Stimulated activated CD4-positive, alpha-beta T cell treated with anti-CD3 and anti-CD28 coated beads, Interleukin-12 subunit alpha, Interleukin-12 subunit beta, amount 100 ng/mL, for 48 hours (primary cell): ENCODE results near the gene KCNMA1.

ENCODE experiments used
- DNase-seq, 3 donors: peaks; one replicate each; pipeline ENCODE4 v3.0.0-alpha.2; 2020; ENCODE audit warnings: low read depth in 2 of 3, low spot score in 1 of 3

Gene KCNMA1

DNA sequence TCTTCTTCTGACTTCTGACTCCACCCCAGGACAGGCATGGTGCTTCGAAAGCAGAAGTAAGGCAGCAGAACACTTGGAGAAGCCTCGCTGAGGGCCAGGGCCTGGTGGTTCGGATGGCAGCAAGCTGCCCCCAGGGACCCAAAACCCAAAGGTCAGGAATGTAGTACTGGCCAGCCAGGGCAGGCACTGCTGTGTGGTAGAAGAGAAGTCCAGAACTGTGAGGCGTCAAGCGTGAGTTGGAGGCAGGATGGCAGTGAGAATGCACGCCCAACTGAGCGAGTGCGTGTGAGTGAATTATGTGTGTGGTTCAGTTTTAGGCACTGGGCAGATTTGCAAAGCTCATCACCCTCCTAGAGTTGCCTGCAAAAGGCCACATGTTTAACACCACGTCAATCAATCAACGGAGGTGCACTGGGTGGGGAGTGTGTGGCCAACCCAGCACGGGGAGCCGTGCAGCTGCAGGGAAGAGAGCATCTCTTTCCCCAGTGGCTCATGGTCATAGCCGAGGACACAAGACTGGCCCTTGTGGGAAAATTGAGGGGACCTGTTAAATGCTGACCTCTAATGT, 144.3 kb downstream of the KCNMA1 start:
- DNase-seq = no peak

DNA sequence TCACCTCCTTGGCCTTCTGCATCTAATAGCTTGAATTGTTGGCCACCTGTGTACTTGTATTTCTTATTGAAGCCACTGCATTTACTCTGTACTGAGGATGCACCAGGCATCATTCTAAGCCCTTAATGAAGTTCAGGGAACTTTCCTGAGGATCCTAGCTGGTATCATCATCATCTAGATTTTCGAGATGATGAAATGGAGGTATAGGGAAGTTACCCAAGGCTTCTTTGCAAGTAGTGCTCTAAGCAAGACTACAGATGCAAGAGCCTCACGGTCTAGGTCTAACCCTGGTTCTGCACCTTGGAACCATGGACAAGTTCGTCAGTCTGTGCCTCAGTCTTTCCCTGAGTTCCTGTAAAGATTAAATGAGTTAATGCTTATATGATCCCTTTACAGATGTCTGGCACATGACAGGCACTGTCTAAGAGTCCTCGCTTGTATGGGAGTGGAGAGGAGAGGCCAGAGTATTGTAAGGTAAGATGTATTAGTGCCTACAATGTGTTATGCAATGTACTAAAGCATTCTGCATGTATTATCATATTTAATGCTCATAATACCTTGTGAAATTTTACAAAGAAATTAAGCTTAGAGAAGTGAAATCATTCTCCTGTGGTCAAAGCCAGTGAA, 145.1 kb downstream of the KCNMA1 start:
- DNase-seq = no peak

DNA sequence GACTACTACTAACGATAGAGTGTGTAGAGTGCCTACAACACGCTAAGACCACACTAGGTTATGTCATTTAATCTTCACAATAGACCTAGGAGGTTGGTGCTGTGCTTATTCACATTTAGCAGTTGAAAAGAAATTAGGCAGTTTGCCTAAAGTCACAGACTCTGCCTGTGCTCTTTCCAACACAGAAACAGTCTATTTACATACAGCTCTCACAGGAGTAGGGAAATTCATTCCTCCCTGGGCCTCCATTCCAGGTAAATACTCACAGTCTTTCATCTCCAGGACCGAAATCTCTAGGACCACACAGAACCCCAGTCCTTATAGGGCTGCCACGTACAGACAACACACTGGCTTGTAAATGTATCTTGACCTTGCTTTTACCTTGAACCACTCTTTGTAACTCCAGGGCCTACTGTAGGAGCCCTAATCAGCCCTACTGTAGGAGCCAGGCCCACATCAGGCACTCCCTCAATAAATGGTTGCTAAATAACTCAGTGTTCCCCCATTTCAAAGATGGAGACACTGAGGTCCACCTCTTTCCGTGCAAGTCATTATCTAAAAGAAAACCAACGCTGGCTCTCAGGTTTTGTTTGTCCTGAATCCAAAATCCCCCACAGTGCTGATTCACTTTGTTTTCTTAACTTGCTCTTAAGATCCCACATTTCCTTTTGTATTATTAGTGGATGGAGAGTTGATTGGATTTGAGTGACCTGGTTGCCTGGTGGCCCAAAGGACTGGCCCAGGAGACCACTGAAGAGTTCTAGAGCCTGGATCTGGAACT, 146.9 kb downstream of the KCNMA1 start:
- DNase-seq = no peak

DNA sequence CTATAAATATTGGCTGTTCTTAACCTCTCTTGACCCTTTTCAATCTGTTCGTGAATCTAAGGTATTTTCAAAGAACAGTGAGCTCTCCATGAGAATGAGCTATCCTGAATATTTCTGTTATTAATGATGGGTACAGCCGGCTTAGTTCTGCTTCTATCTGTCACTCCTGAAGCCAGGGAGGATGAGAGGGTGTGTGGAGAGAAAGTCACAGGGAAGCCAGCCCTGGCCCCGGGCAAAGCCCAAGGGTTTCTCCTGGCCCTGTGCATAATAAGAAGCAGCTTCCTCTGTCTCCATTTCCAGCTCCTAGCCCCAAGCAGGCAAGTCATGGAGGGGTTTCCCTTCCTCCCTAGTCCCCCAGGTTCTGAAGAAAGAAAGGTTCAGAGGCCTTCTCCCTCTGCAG, 151.1 kb downstream of the KCNMA1 start:
- no peak for DNase-seq

DNA sequence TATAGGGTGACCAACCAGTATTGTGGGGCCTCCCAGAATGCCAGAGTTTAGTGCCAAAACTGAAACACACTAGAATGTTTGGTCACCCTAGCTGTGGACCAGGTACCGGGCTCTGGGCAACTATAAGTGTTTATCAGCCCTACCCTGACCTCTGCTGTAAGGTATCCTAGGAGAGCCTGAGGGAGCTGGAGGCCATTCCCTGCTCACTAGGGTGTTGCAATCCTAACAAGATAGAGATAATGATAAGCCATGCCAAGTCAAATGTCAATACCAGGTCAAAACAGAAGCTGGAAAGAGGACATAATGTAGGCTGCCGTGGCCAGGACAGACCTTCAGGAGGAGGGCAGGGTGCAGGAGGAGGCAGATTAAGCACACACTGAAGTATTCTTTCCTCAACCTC, 151.8 kb downstream of the KCNMA1 start:
- no peak for DNase-seq

DNA sequence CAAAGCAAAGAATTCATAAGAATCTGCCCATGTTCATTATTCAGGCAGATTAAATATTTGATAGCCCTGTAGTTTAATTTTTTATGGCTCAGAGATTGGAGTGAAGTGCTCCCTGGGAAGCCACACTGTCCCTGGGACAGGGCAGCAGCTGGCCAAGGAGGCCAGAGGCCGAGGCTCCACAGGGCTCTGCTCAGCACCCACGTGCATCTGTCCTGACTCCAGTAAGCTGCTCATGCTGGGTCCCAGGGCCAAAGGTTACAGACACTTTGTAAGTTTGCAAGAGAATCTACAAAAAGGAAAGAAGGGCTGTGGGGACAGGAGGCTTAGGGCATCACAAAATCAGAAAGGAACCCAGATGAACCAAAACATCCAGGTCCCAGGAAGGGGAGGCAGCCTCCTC, 155.5 kb downstream of the KCNMA1 start:
- no peak for DNase-seq

DNA sequence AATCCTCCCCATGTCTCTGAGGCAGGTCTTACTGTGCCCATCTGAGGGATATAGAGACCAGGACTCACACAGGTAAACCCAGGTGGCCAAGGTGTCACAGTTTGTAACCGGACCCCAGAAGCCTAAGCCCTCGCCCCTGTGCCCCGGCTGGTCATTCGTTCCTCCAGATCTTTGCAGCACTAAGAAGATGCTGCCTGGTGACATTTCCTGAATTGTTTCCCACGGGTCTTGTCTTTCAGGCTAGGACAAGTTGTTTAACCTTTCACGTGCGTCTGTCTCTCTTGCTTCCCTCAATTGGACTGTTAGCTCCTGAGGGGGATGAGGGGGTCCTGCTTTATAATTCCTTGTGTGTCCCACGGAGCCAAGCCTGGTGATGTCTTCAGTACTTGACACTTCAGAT, 158.0 kb downstream of the KCNMA1 start:
- no peak for DNase-seq

DNA sequence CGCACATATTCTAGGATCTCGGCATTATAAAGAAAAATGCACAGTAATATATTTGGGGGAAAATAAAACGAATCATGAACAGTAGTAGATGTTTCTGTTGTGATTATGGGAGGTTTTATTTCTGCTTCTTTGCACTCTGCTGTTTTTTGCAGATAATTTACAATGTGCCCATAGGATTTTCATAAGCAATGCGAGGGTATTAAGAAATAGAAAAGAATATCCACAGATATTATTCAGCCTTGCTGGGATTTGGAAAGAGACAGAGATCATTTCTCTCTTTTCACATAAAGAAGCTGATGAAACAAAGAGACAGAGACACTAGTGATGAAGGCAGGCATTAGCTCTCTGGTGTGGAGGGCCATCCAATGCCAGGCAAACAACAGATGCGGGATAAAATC, 158.6 kb downstream of the KCNMA1 start:
- DNase-seq = no peak

DNA sequence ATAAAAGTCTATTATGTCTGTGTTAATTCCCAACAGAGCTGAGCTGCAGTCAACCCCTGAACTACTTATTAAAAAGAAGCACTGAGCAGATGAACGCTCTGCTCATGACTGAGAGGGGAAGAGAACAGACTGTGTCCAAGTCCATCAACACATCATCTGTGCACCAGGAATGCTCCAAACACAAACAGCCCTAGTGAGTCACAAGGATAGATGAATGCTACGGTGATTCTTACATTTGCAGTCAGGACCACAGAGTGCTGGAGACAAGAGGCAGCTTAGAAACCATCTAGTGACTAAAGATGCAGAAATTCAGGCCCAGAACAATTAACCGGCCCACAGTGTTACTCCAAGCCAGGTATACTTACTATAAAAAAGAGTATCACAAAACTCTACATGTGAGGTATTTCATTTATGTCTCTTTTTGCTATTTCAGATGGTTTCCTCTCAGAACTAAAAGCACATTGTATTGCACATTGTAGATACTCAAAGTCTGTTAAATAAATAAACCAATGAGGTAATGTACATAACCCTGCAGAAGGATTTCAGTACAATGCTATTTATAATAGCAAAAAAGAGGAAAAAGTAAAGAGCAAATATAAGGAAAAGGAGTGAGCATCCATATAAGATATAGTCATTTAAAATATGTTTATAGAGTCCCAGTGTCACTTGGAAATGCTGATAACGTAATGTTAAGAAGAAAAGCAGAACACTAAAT, 159.2 kb downstream of the KCNMA1 start:
- no peak for DNase-seq

DNA sequence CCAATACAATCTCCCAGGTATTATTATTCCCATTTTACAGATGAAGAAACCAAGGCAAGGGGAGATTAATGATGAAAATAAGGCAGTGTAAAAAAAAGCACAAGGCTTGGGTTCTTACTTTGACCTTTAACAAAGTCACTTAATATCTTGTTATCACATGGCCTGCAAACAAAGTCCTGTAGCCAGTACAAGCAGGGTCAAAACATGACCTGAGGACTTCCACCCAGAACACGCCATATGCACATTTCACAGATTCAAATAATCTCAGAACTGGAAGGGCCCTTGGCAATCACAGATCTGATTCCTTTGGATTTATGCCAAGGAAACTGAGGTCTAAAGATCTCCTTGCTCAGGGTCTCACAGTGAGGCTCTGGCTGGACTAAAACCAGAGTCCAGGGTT, 162.1 kb downstream of the KCNMA1 start:
- DNase-seq = no peak

DNA sequence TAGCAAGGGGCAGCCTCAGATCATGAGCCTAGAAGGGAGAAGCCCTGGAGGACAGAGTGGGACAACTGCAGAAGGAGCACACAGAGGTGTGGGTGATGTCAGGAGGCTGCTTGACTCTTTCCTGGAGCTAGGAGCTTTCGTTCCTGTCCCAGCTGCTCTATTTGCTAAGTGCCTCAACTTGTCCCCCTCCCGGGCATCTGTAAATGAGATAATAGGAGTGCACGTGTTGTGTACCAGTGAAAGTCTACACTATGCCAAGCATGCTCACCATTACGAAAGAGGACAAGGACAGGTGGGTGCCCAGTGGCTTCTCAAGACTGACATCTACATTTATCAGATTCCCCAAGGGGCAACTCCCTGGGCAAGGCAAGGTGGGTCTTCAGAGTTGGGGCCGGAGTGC, 162.7 kb downstream of the KCNMA1 start:
- no peak for DNase-seq

DNA sequence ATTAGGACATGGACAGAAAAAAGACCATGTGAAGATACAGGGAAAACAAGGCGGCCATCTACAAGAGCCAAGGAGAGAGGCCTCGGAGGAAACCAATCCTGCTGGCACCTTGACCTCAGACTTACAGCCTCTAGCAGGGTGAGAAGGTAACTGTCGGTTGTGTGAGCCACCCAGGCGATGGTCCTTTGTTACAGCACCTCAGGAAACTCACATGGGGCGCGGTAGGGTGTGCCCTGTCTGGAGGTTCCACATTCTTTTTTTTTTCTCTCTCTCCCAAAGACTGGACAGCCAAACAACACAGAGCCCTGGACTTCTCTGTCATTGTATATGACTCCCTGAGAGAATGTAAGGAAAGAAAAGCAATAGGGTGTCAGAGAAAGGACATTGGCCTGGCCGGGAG, 163.2 kb downstream of the KCNMA1 start:
- DNase-seq = no peak

DNA sequence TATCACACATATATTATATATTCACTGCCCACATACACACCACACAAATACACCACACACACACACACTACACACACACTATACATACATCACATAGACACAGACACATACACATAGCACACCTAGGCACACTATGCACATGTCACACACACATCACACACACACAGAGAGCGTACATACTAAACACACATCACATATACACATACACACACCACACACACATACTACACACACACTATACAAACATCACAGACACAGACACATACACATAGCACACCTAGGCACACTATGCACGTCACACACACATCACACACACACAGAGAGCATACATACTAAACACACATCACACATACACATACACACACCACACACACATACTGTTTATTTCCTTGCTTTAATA, 165.5 kb downstream of the KCNMA1 start:
- no peak for DNase-seq

DNA sequence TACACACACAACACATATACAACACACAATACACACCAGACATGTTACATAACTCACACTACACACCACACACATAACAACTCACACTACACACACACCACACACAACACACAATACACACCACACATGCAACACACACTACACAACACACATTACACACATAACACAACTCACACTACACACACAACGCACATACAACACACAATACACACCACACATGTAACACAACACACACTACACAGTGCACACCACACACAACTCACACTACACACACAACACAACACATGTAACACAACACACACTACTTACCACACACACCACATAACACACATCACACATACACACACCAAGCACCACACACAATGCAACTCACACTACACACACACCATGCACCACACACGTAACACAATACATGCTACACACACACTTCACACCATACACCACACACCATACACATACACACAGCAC, 166.5 kb downstream of the KCNMA1 start:
- no peak for DNase-seq

DNA sequence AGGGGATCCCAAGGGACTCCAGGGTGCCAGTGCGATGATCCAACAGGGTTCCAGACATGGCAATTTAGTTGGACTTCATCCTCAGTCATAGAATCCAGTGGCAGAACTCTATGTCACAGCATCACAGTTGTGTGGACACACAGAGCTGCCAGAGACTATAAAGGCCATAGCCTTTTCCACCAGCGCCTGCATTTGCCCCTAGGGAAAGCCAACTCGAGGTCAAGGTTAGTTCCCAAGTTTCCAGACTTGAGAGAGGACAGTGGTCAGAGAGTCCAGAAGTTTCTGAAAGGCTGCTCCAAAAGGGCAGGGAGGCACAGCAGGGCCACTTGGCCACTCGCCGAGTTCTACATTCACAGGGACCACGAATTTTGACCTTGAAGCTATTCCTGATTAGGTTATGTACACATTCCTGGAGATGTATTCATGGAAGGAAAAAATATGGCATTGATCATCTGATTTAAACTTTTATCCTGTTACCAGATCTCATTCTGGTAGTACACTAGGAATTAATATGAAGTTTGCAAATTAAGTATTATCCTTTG, 170.1 kb downstream of the KCNMA1 start:
- no peak for DNase-seq

DNA sequence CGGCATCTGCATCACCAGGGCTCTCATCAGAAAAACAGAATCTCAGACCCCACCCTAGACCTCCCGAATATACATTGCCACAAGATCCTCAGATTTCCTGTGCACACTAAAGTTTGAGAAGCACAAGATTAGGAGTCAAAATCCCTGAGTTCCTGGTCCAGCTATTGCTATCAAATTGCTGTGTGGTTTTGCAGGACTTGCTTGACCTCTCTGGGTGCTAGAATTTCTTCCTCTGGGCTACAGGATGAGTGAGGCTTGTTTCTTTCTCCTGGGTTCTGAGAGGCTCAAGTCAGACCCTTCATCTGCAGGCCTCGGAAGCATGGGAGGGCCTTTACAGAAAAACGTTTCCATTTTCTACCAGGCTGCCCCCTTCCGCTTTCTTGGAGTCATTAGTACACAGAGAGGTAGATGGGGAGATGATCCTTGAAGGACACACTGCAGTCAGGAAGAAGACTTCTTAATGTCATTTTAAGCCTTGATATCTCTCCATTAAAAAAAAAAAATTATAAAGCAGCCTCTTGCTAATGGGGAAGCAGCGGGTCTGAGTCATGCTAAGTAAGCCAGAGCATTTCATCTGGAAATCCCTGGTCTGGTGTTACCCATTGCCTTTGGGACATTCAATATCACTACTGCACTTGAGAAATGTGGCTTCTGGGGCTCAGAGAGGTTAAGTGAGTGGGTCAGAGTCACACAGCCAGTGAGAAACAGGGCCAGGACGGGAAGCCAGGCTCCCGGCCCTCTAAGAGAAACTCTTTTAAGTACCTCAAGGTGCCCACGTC, 173.5 kb downstream of the KCNMA1 start:
- no peak for DNase-seq

DNA sequence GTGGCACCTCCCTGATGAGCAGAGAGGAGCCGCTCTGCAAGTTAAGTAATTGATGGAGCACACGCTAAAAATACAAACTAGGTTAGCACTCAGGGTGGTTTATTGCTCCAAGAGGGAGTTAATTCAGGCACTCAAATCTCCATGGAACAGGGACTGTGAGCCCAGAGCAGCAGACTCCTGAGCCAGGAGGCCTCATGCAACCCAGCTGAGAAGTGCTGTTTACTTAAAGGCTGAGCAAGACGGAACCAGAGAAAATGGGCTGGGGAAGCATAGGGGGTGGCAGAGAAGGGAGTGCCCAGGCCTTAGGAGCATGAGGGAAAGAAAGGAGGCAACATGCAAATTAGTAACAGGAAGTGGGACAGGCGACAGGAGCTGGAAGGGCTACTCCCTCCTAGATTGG, 174.1 kb downstream of the KCNMA1 start:
- no peak for DNase-seq

DNA sequence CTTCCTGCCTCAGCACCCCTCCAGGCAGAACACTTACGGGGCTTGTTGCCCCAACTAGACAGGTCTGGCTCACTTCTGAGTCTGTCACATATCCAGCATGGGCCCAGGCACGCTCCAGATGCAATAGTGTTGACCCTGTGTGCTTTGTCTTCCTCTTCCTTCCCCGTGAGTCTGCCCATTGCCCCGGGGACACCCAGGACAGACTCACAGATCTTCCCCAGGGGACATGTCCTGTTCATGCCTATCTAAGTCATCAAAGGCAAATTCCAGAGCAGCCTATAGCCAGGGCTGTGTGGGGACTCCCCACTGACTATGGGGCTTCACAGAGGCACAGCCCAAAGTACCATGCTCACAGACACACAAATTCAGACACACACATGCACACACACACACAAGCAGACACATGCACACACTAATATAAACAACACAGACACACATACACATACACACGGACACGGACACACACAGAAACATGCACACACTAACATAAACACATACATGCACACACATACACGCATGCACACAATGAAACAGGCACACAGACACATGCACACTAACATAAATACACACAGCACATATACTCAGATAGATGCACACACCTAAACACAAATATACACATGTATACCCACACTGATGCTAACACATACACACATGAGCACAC, 175.8 kb downstream of the KCNMA1 start:
- DNase-seq = no peak

DNA sequence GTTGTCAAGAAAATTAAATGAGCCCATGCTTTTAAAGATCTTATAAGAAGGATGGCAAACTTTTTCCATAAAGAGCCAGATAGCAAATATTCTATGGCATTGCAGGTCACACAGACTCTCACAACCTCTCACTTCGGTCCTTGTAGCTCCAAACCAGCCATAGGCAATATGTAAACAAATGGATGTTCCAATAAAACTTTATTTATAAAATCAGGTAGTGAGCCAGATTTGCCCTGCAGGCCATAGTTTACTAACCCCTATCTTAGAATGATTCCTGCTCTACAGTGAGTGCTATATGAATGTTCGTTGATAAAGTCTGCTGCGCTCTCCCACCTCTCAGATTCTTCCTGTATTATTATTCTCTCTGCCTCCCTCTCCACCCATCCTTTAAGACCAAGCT, 177.7 kb downstream of the KCNMA1 start:
- DNase-seq = no peak

DNA sequence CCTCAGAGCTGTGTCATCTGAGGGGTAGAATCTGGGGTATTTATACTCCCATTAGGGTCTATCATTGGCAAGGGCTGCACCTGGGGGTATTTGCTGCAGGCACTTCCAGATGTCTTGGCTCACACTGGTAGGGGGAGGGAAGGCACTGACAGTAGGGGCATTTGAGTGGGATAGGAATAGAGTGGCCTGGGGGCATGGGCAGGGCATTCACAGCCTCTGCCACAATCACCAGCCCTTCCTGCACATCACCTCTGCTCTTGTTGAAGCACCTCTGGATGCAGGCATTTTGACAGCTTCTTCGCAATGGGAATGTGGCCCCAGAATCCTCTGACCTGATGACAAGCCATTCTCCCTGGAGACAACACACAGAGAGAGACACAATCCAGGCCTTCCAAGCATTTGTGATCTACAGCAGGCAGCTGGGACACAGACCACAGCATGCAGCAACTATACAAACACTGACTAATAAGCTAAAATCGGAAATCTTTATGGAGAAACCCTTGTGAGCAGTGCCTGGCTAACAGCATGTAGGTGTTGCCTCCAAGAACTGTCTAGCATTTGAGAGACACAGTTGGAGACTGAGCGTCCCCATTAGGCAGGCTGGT, 178.5 kb downstream of the KCNMA1 start:
- DNase-seq = no peak
